ENCODE data around the gene SLC35D2. TPM values are rescaled to one million over a fixed set of nuclear protein-coding genes. Genes with fewer than 3 reads are reported as not detected.

The SLC35D2 gene
- total RNA-seq, result 13.4 and 17.2 TPM in 2 replicates

GRCh38 chr9:96383165-96383942, at the start of gene SLC35D2:
Gene SLC35D2 (minus strand): TSS chr9:96383711. CDS start chr9:96383634, 77 bp downstream.

GRCh38 chr9:96418083-96418919, 34.8 kb upstream of the SLC35D2 start, which contains the start of gene ZNF367:
Gene ZNF367 (minus strand): TSS chr9:96418370. CDS start chr9:96418032, 338 bp downstream.

GRCh38 chr9:96302021-96302420, 81.5 kb downstream of the SLC35D2 start, which contains the start of gene HSD17B3:
Gene HSD17B3 (minus strand): TSS chr9:96302176. CDS start chr9:96302104, 72 bp downstream.

Other genes starting within 250 kb of the SLC35D2 start
- gene HSD17B3, start 81.5 kb downstream of the SLC35D2 start, total RNA-seq, result not detected in 2 replicates
- gene ZNF367, start 34.7 kb upstream of the SLC35D2 start, total RNA-seq, result 0.37 and 0.43 TPM in 2 replicates
- 12.8 and 33.6 TPM in 2 replicates for gene HABP4, start 66.5 kb upstream of the SLC35D2 start, total RNA-seq
- 22.8 and 33.7 TPM in 2 replicates for gene CDC14B, start 236.1 kb upstream of the SLC35D2 start, total RNA-seq

All from smooth muscle cell of bladder (primary cell).